IMR-90 (cell line): ENCODE data around the gene KLHL6. TPM values are rescaled to one million over a fixed set of nuclear protein-coding genes. Genes with fewer than 3 reads are reported as not detected.
"Not testable (repeated sequence)": the region's sequence is repeated elsewhere in the genome, so short reads cannot be mapped to it uniquely, and the experiment has no call there.

Experiments
- ATAC-seq: fragments of 200-7000 bp; cut with Tn5 transposase; 2 replicates; pipeline ENCODE4 v1.9.1; 2020; ENCODE audit warnings: low read depth, mild to moderate bottlenecking, moderate library complexity
- BruUV-seq: library from RNA; stranded (reverse); fragments of 400-500 nt; replicated peaks from 2 replicates; lab custom pipeline; 2021; lab: Mats Ljungman, UMichigan
- CTCF ChIA-PET: fragments of 300-600 bp; formaldehyde crosslinking; extraction: SDS; loops from one replicate; lab custom pipeline; 2021; ENCODE audit warnings: antibody characterized with exemption; lab: Yijun Ruan, JAX
- POLR2A ChIA-PET: fragments of 300-600 bp; sonication (Branson Sonifier 250); formaldehyde crosslinking; loops from one replicate; lab custom pipeline; 2022; ENCODE audit warnings: antibody characterized with exemption; ENCODE audit not compliant: unreplicated experiment; lab: Charles Lee
- DNase-seq: peaks from one replicate; pipeline ENCODE4 v3.0.0; 2013
- H2AFZ ChIP-seq: replicated peaks from 2 replicates; pipeline ENCODE3; 2013; ENCODE audit warnings: low read length, mild to moderate bottlenecking; ENCODE audit not compliant: poor library complexity
- H2AK5ac ChIP-seq: 2 replicates; pipeline ENCODE4 v1.6.1; 2013; ENCODE audit warnings: low read depth, low read length, inconsistent platforms
- H2AK9ac ChIP-seq: replicated peaks from 2 replicates; pipeline ENCODE3; 2013; ENCODE audit warnings: mild to moderate bottlenecking, low read depth, low read length, moderate library complexity; ENCODE audit not compliant: poor library complexity
- H2BK120ac ChIP-seq: 2 replicates; pipeline ENCODE4 v1.6.1; 2013; ENCODE audit warnings: low read depth, low read length, inconsistent platforms
- H2BK15ac ChIP-seq: 3 replicates; pipeline ENCODE4 v1.6.1; 2013; ENCODE audit warnings: low read depth, low read length, inconsistent platforms
- H2BK20ac ChIP-seq: 2 replicates; pipeline ENCODE4 v1.6.1; 2013; ENCODE audit warnings: low read depth, mild to moderate bottlenecking, inconsistent platforms, low read length, moderate library complexity
- H2BK5ac ChIP-seq: 2 replicates; pipeline ENCODE4 v1.6.1; 2013; ENCODE audit warnings: mild to moderate bottlenecking, low read depth, low read length, inconsistent platforms; ENCODE audit not compliant: poor library complexity, severe bottlenecking
- H3K14ac ChIP-seq: replicated peaks from 2 replicates; pipeline ENCODE4 v1.6.1; 2013; ENCODE audit warnings: low read depth, low read length, inconsistent platforms
- H3K18ac ChIP-seq: 2 replicates; pipeline ENCODE4 v1.6.1; 2013; ENCODE audit warnings: low read depth, low read length, control low read depth
- H3K23ac ChIP-seq: 2 replicates; pipeline ENCODE4 v1.6.1; 2013; ENCODE audit warnings: low read depth, low read length, inconsistent platforms
- H3K27ac ChIP-seq: 2 replicates; pipeline ENCODE4 v1.5.1; 2013; ENCODE audit warnings: mild to moderate bottlenecking, control low read depth, low read length; ENCODE audit not compliant: insufficient read depth
- H3K27me3 ChIP-seq: 2 replicates; pipeline ENCODE4 v1.6.1; 2013; ENCODE audit warnings: low read length; ENCODE audit not compliant: control insufficient read depth, insufficient read depth
- H3K36me3 ChIP-seq: 2 replicates; pipeline ENCODE4 v1.6.1; 2013; ENCODE audit warnings: low read length, mixed read lengths; ENCODE audit not compliant: control insufficient read depth, insufficient read depth
- H3K4ac ChIP-seq: 2 replicates; pipeline ENCODE4 v1.6.1; 2013; ENCODE audit warnings: low read depth, low read length, inconsistent platforms
- H3K4me1 ChIP-seq: 2 replicates; pipeline ENCODE4 v1.6.1; 2013; ENCODE audit warnings: low read length, mixed read lengths; ENCODE audit not compliant: control insufficient read depth, insufficient read depth
- H3K4me2 ChIP-seq: 2 replicates; pipeline ENCODE4 v1.6.1; 2013; ENCODE audit warnings: low read depth, mild to moderate bottlenecking, control low read depth, low read length, moderate library complexity
- H3K4me3 ChIP-seq: 2 replicates; pipeline ENCODE4 v1.5.1; 2013; ENCODE audit warnings: low read depth, mild to moderate bottlenecking, control low read depth, low read length, moderate library complexity; ENCODE audit not compliant: insufficient read depth
- H3K56ac ChIP-seq: 2 replicates; pipeline ENCODE4 v1.6.1; 2013; ENCODE audit warnings: low read length, inconsistent platforms; ENCODE audit not compliant: insufficient read depth; ENCODE audit errors: extremely low read depth
- H3K79me1 ChIP-seq, 2 experiments: 2 replicates each; pipeline ENCODE4 v1.6.1; 2013; ENCODE audit warnings: low read length in 2 of 2, inconsistent platforms in 1 of 2, low read depth in 1 of 2
- H3K9ac ChIP-seq: 2 replicates; pipeline ENCODE4 v1.6.1; 2013; ENCODE audit warnings: low read depth, low read length, control low read depth
- H3K9me1 ChIP-seq: 2 replicates; pipeline ENCODE4 v1.6.1; 2013; ENCODE audit warnings: low read length, inconsistent platforms; ENCODE audit not compliant: insufficient read depth
- H3K9me3 ChIP-seq: 2 replicates; pipeline ENCODE4 v1.6.1; 2013; ENCODE audit warnings: low read length; ENCODE audit not compliant: control insufficient read depth, insufficient read depth
- H4K20me1 ChIP-seq: 2 replicates; pipeline ENCODE4 v1.6.1; 2013; ENCODE audit warnings: low read length, inconsistent platforms; ENCODE audit not compliant: insufficient read depth
- H4K5ac ChIP-seq: 2 replicates; pipeline ENCODE4 v1.6.1; 2013; ENCODE audit warnings: mild to moderate bottlenecking, low read depth, low read length, control low read depth
- H4K8ac ChIP-seq, 2 experiments: 2 replicates each; pipeline ENCODE4 v1.6.1; 2013; ENCODE audit warnings: low read depth in 2 of 2, low read length in 2 of 2, control low read depth in 1 of 2, inconsistent platforms in 1 of 2
- H4K91ac ChIP-seq: 2 replicates; pipeline ENCODE4 v1.6.1; 2013; ENCODE audit warnings: low read depth, low read length, inconsistent platforms; ENCODE audit not compliant: insufficient read depth
- NFE2L2 ChIP-seq: fragments of 150-350 bp; IDR thresholded peaks from 2 replicates; pipeline ENCODE4 v1.6.1; 2016; ENCODE audit warnings: low read depth, mild to moderate bottlenecking, low read length
- POLR2A ChIP-seq: IDR thresholded peaks from 2 replicates; pipeline ENCODE4 v1.6.1; 2012; ENCODE audit warnings: mild to moderate bottlenecking, low read depth, low read length
- RAD21 ChIP-seq: IDR thresholded peaks from 2 replicates; pipeline ENCODE4 v1.6.1; 2012; ENCODE audit warnings: low read length, improper control_type of control experiment
- RFX5 ChIP-seq: IDR thresholded peaks from 2 replicates; pipeline ENCODE4 v1.8.0; 2012; ENCODE audit warnings: low read depth, mild to moderate bottlenecking, low read length, moderate library complexity
- WGBS, 2 experiments: methylation state at CpG; one replicate each; pipeline versions ENCODE4 v1.1.5 to v1.1.7; 2013; ENCODE audit warnings: missing lambda C conversion rate in 2 of 2; ENCODE audit not compliant: insufficient read length in 1 of 2; ENCODE audit errors: extremely low coverage in 2 of 2; 5-methylcytosine and 5-hydroxymethylcytosine counted together
- dilution Hi-C: fragments of 300-500 bp; cut with HindIII; formaldehyde crosslinking; loops from one replicate; pipeline ENCODE4 v1.14.3; 2018; ENCODE audit warnings: low sequenced_read_pairs; ENCODE audit not compliant: unreplicated experiment
- in situ Hi-C: fragments of 300-500 bp; cut with MboI; formaldehyde crosslinking; loops from 3 replicates; pipeline ENCODE4 v1.14.3; 2019; ENCODE audit warnings: low sequenced_read_pairs, inconsistent platforms, mixed read lengths
- intact Hi-C: fragments of 100-400 bp; cut with micrococcal nuclease; formaldehyde crosslinking; loops from 2 replicates; pipeline ENCODE4 v1.10.0; 2022
- polyA plus RNA-seq, 3 experiments: library from polyadenylated mRNA; depleted of rRNA; stranded (reverse); fragments of >200 nt; gene quantifications; 2 replicates each; pipeline ENCODE4 v1.2.3, GENCODE V29; 2012; ENCODE audit warnings: low replicate concordance in 1 of 3
- total RNA-seq: library from RNA; depleted of rRNA; stranded (reverse); fragments of >200 nt; gene quantifications from 2 replicates; pipeline ENCODE4 v1.2.3, GENCODE V29; 2012
- TF ChIP-seq, protein P1 (sequence below): fragments of 150-350 bp; IDR thresholded peaks from 2 replicates; pipeline ENCODE4 v1.6.1; 2017; ENCODE audit warnings: mild to moderate bottlenecking, antibody characterized with exemption, low read length, low read depth
- TF ChIP-seq, protein P2 (sequence below): fragments of 150-350 bp; IDR thresholded peaks from 2 replicates; pipeline ENCODE4 v1.6.1; 2016; ENCODE audit warnings: low read depth, mild to moderate bottlenecking, low read length, moderate library complexity, borderline replicate concordance

KLHL6 gene
- total and polyA plus RNA-seq, 2 of the 4 experiments (the other 2 are of a cell fraction), result not detected

DNA sequence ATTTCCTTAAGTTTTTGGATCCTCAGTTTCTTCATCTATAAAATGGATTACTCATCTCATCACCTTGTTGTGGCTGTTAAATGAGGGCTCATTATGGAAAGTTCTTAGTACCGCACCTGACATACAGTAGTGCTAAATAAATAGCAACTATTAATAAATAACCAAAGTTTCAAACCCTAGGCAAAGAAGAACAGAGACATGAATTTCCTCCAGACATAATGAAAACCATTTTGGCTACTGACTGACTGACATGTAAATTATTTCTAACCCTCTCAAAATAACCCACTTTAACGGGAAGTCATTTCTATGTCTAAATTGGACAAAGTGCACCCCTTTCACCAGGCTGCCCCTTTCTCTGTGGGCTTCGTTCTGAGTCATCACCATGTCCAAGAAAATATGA lies 17.4 kb upstream of the KLHL6 start:
- no TSS peak for BruUV-seq
- Histone ChIP-seq H3K4ac (no peak overlapping the region), H3K27me3 (peaks cover 21% of the 10 kb centered on the region), H2AFZ (no peak overlapping the region), H4K5ac (no peak overlapping the region), H3K4me2 (no peak overlapping the region), H4K8ac (no peak overlapping the region), H2BK120ac (no peak overlapping the region), H3K9ac (no peak overlapping the region), H2AK5ac (no peak overlapping the region), H3K18ac (no peak overlapping the region), H2BK20ac (no peak overlapping the region), H3K14ac (no peak overlapping the region), H3K4me1 (no peaks in the 10 kb centered on the region), H4K91ac (no peak overlapping the region), H3K23ac (no peak overlapping the region), H2BK15ac (no peak overlapping the region), H3K36me3 (no peaks in the 10 kb centered on the region), H3K56ac (no peak overlapping the region), H3K79me1 (no peaks in the 10 kb centered on the region), H4K20me1 (no peaks in the 10 kb centered on the region), H3K27ac (no peak overlapping the region), H2AK9ac (no peak overlapping the region), H2BK5ac (no peak overlapping the region), H3K9me1 (no peaks in the 10 kb centered on the region), H3K4me3 (no peak overlapping the region), H3K9me3 (no peaks in the 10 kb centered on the region)
- intact Hi-C loops, result no loop called here
- ChIA-PET CTCF (no interaction called here), POLR2A (no interaction called here)
- DNase-seq (no peak), ATAC-seq (no peak)
- 86% methylated on average over 1 of the region's 3 CpGs; no CpG with 5 or more reads in 1 of the 2 experiments for WGBS, 2 experiments
- TF ChIP-seq, protein P1, sequence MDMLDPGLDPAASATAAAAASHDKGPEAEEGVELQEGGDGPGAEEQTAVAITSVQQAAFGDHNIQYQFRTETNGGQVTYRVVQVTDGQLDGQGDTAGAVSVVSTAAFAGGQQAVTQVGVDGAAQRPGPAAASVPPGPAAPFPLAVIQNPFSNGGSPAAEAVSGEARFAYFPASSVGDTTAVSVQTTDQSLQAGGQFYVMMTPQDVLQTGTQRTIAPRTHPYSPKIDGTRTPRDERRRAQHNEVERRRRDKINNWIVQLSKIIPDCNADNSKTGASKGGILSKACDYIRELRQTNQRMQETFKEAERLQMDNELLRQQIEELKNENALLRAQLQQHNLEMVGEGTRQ, result no peak
- TF ChIP-seq POLR2A (no peak), NFE2L2 (no peak), RFX5 (no peak), RAD21 (no peak)
- TF ChIP-seq, protein P2, sequence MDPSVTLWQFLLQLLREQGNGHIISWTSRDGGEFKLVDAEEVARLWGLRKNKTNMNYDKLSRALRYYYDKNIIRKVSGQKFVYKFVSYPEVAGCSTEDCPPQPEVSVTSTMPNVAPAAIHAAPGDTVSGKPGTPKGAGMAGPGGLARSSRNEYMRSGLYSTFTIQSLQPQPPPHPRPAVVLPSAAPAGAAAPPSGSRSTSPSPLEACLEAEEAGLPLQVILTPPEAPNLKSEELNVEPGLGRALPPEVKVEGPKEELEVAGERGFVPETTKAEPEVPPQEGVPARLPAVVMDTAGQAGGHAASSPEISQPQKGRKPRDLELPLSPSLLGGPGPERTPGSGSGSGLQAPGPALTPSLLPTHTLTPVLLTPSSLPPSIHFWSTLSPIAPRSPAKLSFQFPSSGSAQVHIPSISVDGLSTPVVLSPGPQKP, result no peak
- dilution Hi-C loops, result no loop called here
- in situ Hi-C loops, result no loop called here

DNA sequence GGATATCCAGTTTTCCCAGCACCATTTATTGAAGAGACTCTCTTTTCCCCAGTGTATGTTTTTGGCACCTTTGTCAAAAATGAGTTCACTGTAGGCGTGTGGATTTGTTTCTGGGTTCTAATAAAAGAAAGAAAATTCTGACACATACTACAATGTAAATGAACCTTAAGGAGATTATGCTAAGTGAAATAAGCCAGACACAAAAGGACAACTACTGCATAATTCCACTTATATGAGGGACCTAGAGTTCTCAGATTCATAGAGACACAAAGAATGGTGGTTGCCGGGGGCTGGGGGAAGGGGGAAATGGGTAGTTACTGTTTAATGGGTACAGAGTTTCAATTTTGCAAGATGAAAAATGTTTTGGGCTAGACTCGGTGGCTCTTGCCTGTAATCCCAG lies 14.7 kb upstream of the KLHL6 start:
- DNase-seq, H3K9me1 ChIP-seq, H3K4me1 ChIP-seq, H4K20me1 ChIP-seq, intact Hi-C loops, H2BK20ac ChIP-seq, H2AK9ac ChIP-seq, H3K9ac ChIP-seq, H3K18ac ChIP-seq, H3K9me3 ChIP-seq, H2AFZ ChIP-seq, H4K5ac ChIP-seq, H2BK120ac ChIP-seq, H2BK5ac ChIP-seq, dilution Hi-C loops, in situ Hi-C loops, H3K4me3 ChIP-seq, H4K8ac ChIP-seq, H3K56ac ChIP-seq, H3K27ac ChIP-seq, ATAC-seq, CTCF ChIA-PET, H3K14ac ChIP-seq, BruUV-seq, H2BK15ac ChIP-seq, POLR2A ChIA-PET, H3K79me1 ChIP-seq, H3K36me3 ChIP-seq, H4K91ac ChIP-seq, H3K4ac ChIP-seq, H3K23ac ChIP-seq, H3K27me3 ChIP-seq, H2AK5ac ChIP-seq, H3K4me2 ChIP-seq: not testable (repeated sequence)
- 67% methylated on average over 1 of the region's 3 CpGs; no CpG with 5 or more reads in 1 of the 2 experiments for WGBS, 2 experiments
